Memory B cell (primary cell): Measurements from ENCODE around the gene PI4KA.
"Not testable (repeated sequence)": the region's sequence is repeated elsewhere in the genome, so short reads cannot be mapped to it uniquely, and the experiment has no call there.

Source experiments
- ATAC-seq: fragments of 150-1000 bp; cut with Tn5 transposase; 2 replicates; pipeline ENCODE4 v1.10.0; 2021; ENCODE audit warnings: low read depth, mild to moderate bottlenecking, moderate library complexity
- DNase-seq, 2 donors: peaks; one replicate each; pipeline ENCODE4 v3.0.0; 2022; ENCODE audit warnings: low spot score in 2 of 2
- H3K27ac Mint-ChIP-seq: one replicate; pipeline ENCODE4 v1.8.0; 2022; ENCODE audit warnings: mild to moderate bottlenecking, moderate library complexity, mixed read lengths
- H3K27me3 Mint-ChIP-seq: one replicate; pipeline ENCODE4 v1.8.0; 2022; ENCODE audit warnings: mixed read lengths
- H3K36me3 Mint-ChIP-seq: one replicate; pipeline ENCODE4 v1.8.0; 2022; ENCODE audit warnings: mild to moderate bottlenecking, mixed read lengths
- H3K4me1 Mint-ChIP-seq: one replicate; pipeline ENCODE4 v1.8.0; 2022; ENCODE audit warnings: mixed read lengths
- H3K4me3 Mint-ChIP-seq: one replicate; pipeline ENCODE4 v1.8.0; 2022; ENCODE audit warnings: mild to moderate bottlenecking, moderate library complexity, mixed read lengths
- H3K9me3 Mint-ChIP-seq: one replicate; pipeline ENCODE4 v1.8.0; 2022; ENCODE audit warnings: mixed read lengths

The PI4KA gene

GRCh38 chr22:20781272-20781990, 77.2 kb downstream of the PI4KA start:
- no peak overlapping the region for H3K27ac Mint-ChIP-seq
- H3K36me3 Mint-ChIP-seq = peaks cover 12% of the 10 kb centered on the region
- H3K9me3 Mint-ChIP-seq = no peaks in the 10 kb centered on the region
- no peak overlapping the region for H3K4me3 Mint-ChIP-seq
- H3K27me3 Mint-ChIP-seq = no peaks in the 10 kb centered on the region
- peaks cover 7% of the 10 kb centered on the region for H3K4me1 Mint-ChIP-seq
- DNase-seq (no peak), ATAC-seq (no peak)

GRCh38 chr22:20779818-20780158, 78.8 kb downstream of the PI4KA start:
- Mint-ChIP-seq H3K4me1 (peaks cover 7% of the 10 kb centered on the region), H3K27me3 (no peaks in the 10 kb centered on the region), H3K36me3 (peaks cover 13% of the 10 kb centered on the region), H3K4me3 (no peak overlapping the region), H3K9me3 (no peaks in the 10 kb centered on the region), H3K27ac (no peak overlapping the region)
- ATAC-seq (no peak), DNase-seq (no peak)

- DNase-seq = no peak
- H3K27ac Mint-ChIP-seq = no peak overlapping the region
- ATAC-seq = no peak
- H3K27me3 Mint-ChIP-seq = no peaks in the 10 kb centered on the region
- peaks cover 6% of the 10 kb centered on the region for H3K4me1 Mint-ChIP-seq
- no peak overlapping the region for H3K4me3 Mint-ChIP-seq
- H3K36me3 Mint-ChIP-seq = peaks cover 13% of the 10 kb centered on the region
- H3K9me3 Mint-ChIP-seq = no peaks in the 10 kb centered on the region
These were observed 79.4 kb downstream of the PI4KA start for GRCh38 chr22:20779014-20779817.

- H3K27me3 Mint-ChIP-seq = no peaks in the 10 kb centered on the region
- ATAC-seq = no peak
- H3K9me3 Mint-ChIP-seq = no peaks in the 10 kb centered on the region
- H3K36me3 Mint-ChIP-seq = peaks cover 16% of the 10 kb centered on the region
- DNase-seq = no peak
- H3K27ac Mint-ChIP-seq = no peak overlapping the region
- no peak overlapping the region for H3K4me3 Mint-ChIP-seq
- no peaks in the 10 kb centered on the region for H3K4me1 Mint-ChIP-seq
These were observed 81.0 kb downstream of the PI4KA start for GRCh38 chr22:20777420-20778177.

- no peak for ATAC-seq
- no peak overlapping the region for H3K4me3 Mint-ChIP-seq
- no peaks in the 10 kb centered on the region for H3K9me3 Mint-ChIP-seq
- H3K4me1 Mint-ChIP-seq = no peaks in the 10 kb centered on the region
- no peaks in the 10 kb centered on the region for H3K27me3 Mint-ChIP-seq
- no peak for DNase-seq
- peaks cover 16% of the 10 kb centered on the region for H3K36me3 Mint-ChIP-seq
- H3K27ac Mint-ChIP-seq = no peak overlapping the region
These were observed 81.8 kb downstream of the PI4KA start for GRCh38 chr22:20776624-20777405.

- no peak for DNase-seq
- Mint-ChIP-seq H3K27me3 (no peaks in the 10 kb centered on the region), H3K4me1 (no peaks in the 10 kb centered on the region), H3K27ac (no peak overlapping the region), H3K36me3 (peaks cover 16% of the 10 kb centered on the region), H3K9me3 (no peaks in the 10 kb centered on the region), H3K4me3 (no peak overlapping the region)
- no peak for ATAC-seq
These were observed 83.2 kb downstream of the PI4KA start for GRCh38 chr22:20775342-20775895.

- H3K4me1 Mint-ChIP-seq = no peaks in the 10 kb centered on the region
- no peaks in the 10 kb centered on the region for H3K9me3 Mint-ChIP-seq
- H3K27me3 Mint-ChIP-seq = no peaks in the 10 kb centered on the region
- DNase-seq (no peak), ATAC-seq (no peak)
- no peak overlapping the region for H3K27ac Mint-ChIP-seq
- H3K4me3 Mint-ChIP-seq = no peak overlapping the region
- peaks cover 17% of the 10 kb centered on the region for H3K36me3 Mint-ChIP-seq
These were observed 83.7 kb downstream of the PI4KA start for GRCh38 chr22:20774882-20775281.

GRCh38 chr22:20773793-20774212, 84.8 kb downstream of the PI4KA start, which contains the start of gene SERPIND1:
SERPIND1 (plus strand) TSS chr22:20774113; CDS start chr22:20779313, 5,200 bp downstream.
- Mint-ChIP-seq H3K27me3 (no peaks in the 10 kb centered on the region), H3K4me3 (no peak within 1 kb of the TSS), H3K9me3 (no peaks in the 10 kb centered on the region), H3K27ac (no peak within 1 kb of the TSS), H3K4me1 (no peaks in the 10 kb centered on the region), H3K36me3 (peaks cover 19% of the 10 kb centered on the region)
- DNase-seq (no peak), ATAC-seq (no peak)

- no peaks in the 10 kb centered on the region for H3K4me1 Mint-ChIP-seq
- H3K27me3 Mint-ChIP-seq = no peaks in the 10 kb centered on the region
- H3K36me3 Mint-ChIP-seq = peaks cover 18% of the 10 kb centered on the region
- H3K27ac Mint-ChIP-seq = no peak overlapping the region
- DNase-seq (no peak), ATAC-seq (no peak)
- H3K9me3 Mint-ChIP-seq = no peaks in the 10 kb centered on the region
- H3K4me3 Mint-ChIP-seq = no peak overlapping the region
These were observed 86.5 kb downstream of the PI4KA start for GRCh38 chr22:20771918-20772625.

GRCh38 chr22:20769496-20769826, 89.2 kb downstream of the PI4KA start:
- peaks cover 25% of the 10 kb centered on the region for H3K36me3 Mint-ChIP-seq
- H3K4me3 Mint-ChIP-seq, H3K27ac Mint-ChIP-seq, ATAC-seq, DNase-seq, H3K27me3 Mint-ChIP-seq, H3K4me1 Mint-ChIP-seq, H3K9me3 Mint-ChIP-seq: not testable (repeated sequence)

- Mint-ChIP-seq H3K27me3 (no peaks in the 10 kb centered on the region), H3K36me3 (peaks cover 33% of the 10 kb centered on the region), H3K9me3 (no peaks in the 10 kb centered on the region), H3K27ac (no peak overlapping the region), H3K4me1 (no peaks in the 10 kb centered on the region), H3K4me3 (no peak overlapping the region)
- ATAC-seq (no peak), DNase-seq (no peak)
These were observed 92.1 kb downstream of the PI4KA start for GRCh38 chr22:20766530-20766929.

GRCh38 chr22:20765938-20766337, 92.7 kb downstream of the PI4KA start:
- no peaks in the 10 kb centered on the region for H3K4me1 Mint-ChIP-seq
- no peak for ATAC-seq
- no peak overlapping the region for H3K4me3 Mint-ChIP-seq
- no peaks in the 10 kb centered on the region for H3K9me3 Mint-ChIP-seq
- H3K36me3 Mint-ChIP-seq = peaks cover 36% of the 10 kb centered on the region
- no peaks in the 10 kb centered on the region for H3K27me3 Mint-ChIP-seq
- DNase-seq = no peak
- H3K27ac Mint-ChIP-seq = no peak overlapping the region

- H3K27ac Mint-ChIP-seq = no peak overlapping the region
- H3K4me1 Mint-ChIP-seq = no peaks in the 10 kb centered on the region
- H3K36me3 Mint-ChIP-seq = peaks cover 37% of the 10 kb centered on the region
- H3K27me3 Mint-ChIP-seq = no peaks in the 10 kb centered on the region
- H3K9me3 Mint-ChIP-seq = no peaks in the 10 kb centered on the region
- DNase-seq = no peak
- no peak overlapping the region for H3K4me3 Mint-ChIP-seq
- ATAC-seq = no peak
These were observed 93.9 kb downstream of the PI4KA start for GRCh38 chr22:20764729-20765128.
